Calu3 (cell line): ENCODE measurements around the gene CLDN1. TPM values are rescaled to one million over a fixed set of nuclear protein-coding genes. Genes with fewer than 3 reads are reported as not detected.

Source experiments
- BruUV-seq: library from RNA; stranded (reverse); fragments of 400-500 nt; replicated peaks from 2 replicates; lab custom pipeline; 2021; lab: Mats Ljungman, UMichigan
- CTCF ChIA-PET: fragments of 300-600 bp; sonication (Branson Sonifier 250); formaldehyde crosslinking; loops from one replicate; lab custom pipeline; 2022; ENCODE audit warnings: antibody characterized with exemption; lab: Charles Lee
- DNase-seq: peaks from one replicate; pipeline ENCODE4 v3.0.0; 2022
- H3K27ac Mint-ChIP-seq: one replicate; pipeline ENCODE4 v1.8.0; 2022; ENCODE audit warnings: mixed read lengths; ENCODE audit not compliant: unreplicated experiment
- H3K27me3 Mint-ChIP-seq: one replicate; pipeline ENCODE4 v1.8.0; 2022; ENCODE audit warnings: mixed read lengths; ENCODE audit not compliant: unreplicated experiment
- H3K36me3 Mint-ChIP-seq: one replicate; pipeline ENCODE4 v1.8.0; 2022; ENCODE audit warnings: mild to moderate bottlenecking, moderate library complexity, mixed read lengths; ENCODE audit not compliant: insufficient read depth, unreplicated experiment
- H3K4me1 Mint-ChIP-seq: one replicate; pipeline ENCODE4 v1.8.0; 2022; ENCODE audit warnings: mild to moderate bottlenecking, low read depth, mixed read lengths; ENCODE audit not compliant: unreplicated experiment
- H3K4me3 Mint-ChIP-seq: one replicate; pipeline ENCODE4 v1.8.0; 2022; ENCODE audit warnings: mild to moderate bottlenecking, low read depth, moderate library complexity, mixed read lengths; ENCODE audit not compliant: unreplicated experiment
- H3K9me3 Mint-ChIP-seq: one replicate; pipeline ENCODE4 v1.8.0; 2022; ENCODE audit warnings: low read depth, mixed read lengths; ENCODE audit not compliant: unreplicated experiment
- CTCF ChIP-seq: fragments of 200-600 bp; IDR thresholded peaks from one replicate; pipeline ENCODE4 v1.8.0; 2022; ENCODE audit warnings: antibody characterized with exemption; ENCODE audit not compliant: unreplicated experiment
- intact Hi-C: fragments of 100-400 bp; cut with micrococcal nuclease; formaldehyde crosslinking; loops from one replicate; pipeline ENCODE4 v1.10.0; 2022; ENCODE audit not compliant: unreplicated experiment
- total RNA-seq: library from RNA; stranded (reverse); gene quantifications from 2 replicates; pipeline ENCODE4 v1.2.3, GENCODE V29; 2022

CLDN1 gene
- total RNA-seq, 1 experiment from 2014 or later = 253 TPM

- H3K9me3 Mint-ChIP-seq = no peaks in the 10 kb centered on the region
- DNase-seq = no peak
- CTCF ChIA-PET = interaction anchor here (1.0 to 1.4 kb wide), 4 partner anchors 13 to 63 kb away, joined by 3 read pairs; partner anchors contain the start of gene CLDN1
- TF ChIP-seq CTCF = no peak
- no TSS peak for BruUV-seq
- no peak overlapping the region for H3K4me3 Mint-ChIP-seq
- peaks cover 13% of the 10 kb centered on the region for H3K36me3 Mint-ChIP-seq
- no peaks in the 10 kb centered on the region for H3K27me3 Mint-ChIP-seq
- intact Hi-C loops = loop anchor here (5.0 kb wide), 1 partner anchor 193 kb away; no protein-coding TSS in a partner anchor
- peak overlapping the region; percentile 76 for H3K27ac Mint-ChIP-seq
- peaks cover 91% of the 10 kb centered on the region for H3K4me1 Mint-ChIP-seq
Measured at GRCh38 chr3:190369668-190370295, 47.5 kb upstream of the CLDN1 start.

- DNase-seq = no peak
- CTCF ChIA-PET = interaction anchor here (1.0 to 1.4 kb wide), 2 partner anchors 24 to 62 kb away, joined by 3 read pairs; no protein-coding TSS in a partner anchor
- no TSS peak for BruUV-seq
- TF ChIP-seq CTCF = no peak
- H3K4me1 Mint-ChIP-seq = peaks cover 82% of the 10 kb centered on the region
- no peaks in the 10 kb centered on the region for H3K27me3 Mint-ChIP-seq
- no peak overlapping the region for H3K4me3 Mint-ChIP-seq
- peak overlapping the region; percentile 40 for H3K27ac Mint-ChIP-seq
- no peaks in the 10 kb centered on the region for H3K9me3 Mint-ChIP-seq
- intact Hi-C loops = no loop called here
- peaks cover 5% of the 10 kb centered on the region for H3K36me3 Mint-ChIP-seq
Measured at GRCh38 chr3:190368881-190369280, 46.6 kb upstream of the CLDN1 start.

GRCh38 chr3:190366133-190366532 lies 43.9 kb upstream of the CLDN1 start:
- Mint-ChIP-seq H3K4me3 (no peak overlapping the region), H3K4me1 (peaks cover 67% of the 10 kb centered on the region), H3K27ac (peak overlapping the region; percentile 48), H3K36me3 (peaks cover 3% of the 10 kb centered on the region), H3K9me3 (no peaks in the 10 kb centered on the region), H3K27me3 (no peaks in the 10 kb centered on the region)
- DNase-seq = no peak
- BruUV-seq = no TSS peak
- TF ChIP-seq CTCF = no peak
- intact Hi-C loops = no loop called here
- CTCF ChIA-PET = interaction anchor here (0.7 kb wide), 1 partner anchor 68 kb away, joined by 3 read pairs; no protein-coding TSS in a partner anchor

GRCh38 chr3:190362258-190362657 lies 40.0 kb upstream of the CLDN1 start:
- no TSS peak for BruUV-seq
- DNase-seq = no peak
- Mint-ChIP-seq H3K4me1 (peaks cover 51% of the 10 kb centered on the region), H3K27ac (peak overlapping the region; percentile 42), H3K27me3 (no peaks in the 10 kb centered on the region), H3K4me3 (no peak overlapping the region), H3K36me3 (no peaks in the 10 kb centered on the region), H3K9me3 (no peaks in the 10 kb centered on the region)
- CTCF ChIA-PET = interaction anchor here (0.6 kb wide), 1 partner anchor 1009 kb away, joined by 3 read pairs; no protein-coding TSS in a partner anchor
- TF ChIP-seq CTCF = no peak
- intact Hi-C loops = no loop called here
